Hepatic stellate cell (primary cell): ENCODE results near the gene RASL10B.
"Not testable (repeated sequence)": the region's sequence is repeated elsewhere in the genome, so short reads cannot be mapped to it uniquely, and the experiment has no call there.

Experiments
- DNase-seq: peaks from one replicate; pipeline ENCODE4 v3.0.0; 2011; ENCODE audit warnings: low spot score

The RASL10B gene

DNA sequence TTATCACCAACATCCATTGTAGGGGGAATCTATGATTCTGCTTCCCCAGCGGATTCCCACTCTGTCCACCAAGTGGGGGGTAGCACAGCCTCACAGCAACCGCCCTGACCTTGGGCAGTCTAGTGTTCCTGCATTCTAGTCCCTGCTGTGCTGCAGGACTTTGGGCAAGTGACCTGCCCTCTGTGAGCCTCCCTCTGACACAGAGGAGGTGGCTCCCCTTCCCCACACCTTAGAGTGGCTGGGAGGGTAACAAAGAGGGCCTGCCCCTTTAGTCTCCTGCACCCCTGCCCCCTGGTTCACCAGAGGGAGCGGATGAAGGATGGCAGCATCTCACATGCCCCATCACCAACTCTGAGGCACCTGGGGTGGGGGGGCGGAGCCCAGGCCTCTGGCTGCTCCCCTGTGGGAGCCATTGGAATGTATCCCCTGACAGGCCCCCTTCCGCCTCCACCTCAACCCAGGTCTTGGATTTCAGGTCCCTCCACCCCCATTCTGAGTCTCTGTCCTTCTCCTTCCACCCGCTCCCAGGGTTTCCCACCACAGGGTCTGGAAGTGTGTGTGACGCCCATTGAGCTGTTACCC lies 11.5 kb downstream of the RASL10B start:
- peak; percentile 4 for DNase-seq

DNA sequence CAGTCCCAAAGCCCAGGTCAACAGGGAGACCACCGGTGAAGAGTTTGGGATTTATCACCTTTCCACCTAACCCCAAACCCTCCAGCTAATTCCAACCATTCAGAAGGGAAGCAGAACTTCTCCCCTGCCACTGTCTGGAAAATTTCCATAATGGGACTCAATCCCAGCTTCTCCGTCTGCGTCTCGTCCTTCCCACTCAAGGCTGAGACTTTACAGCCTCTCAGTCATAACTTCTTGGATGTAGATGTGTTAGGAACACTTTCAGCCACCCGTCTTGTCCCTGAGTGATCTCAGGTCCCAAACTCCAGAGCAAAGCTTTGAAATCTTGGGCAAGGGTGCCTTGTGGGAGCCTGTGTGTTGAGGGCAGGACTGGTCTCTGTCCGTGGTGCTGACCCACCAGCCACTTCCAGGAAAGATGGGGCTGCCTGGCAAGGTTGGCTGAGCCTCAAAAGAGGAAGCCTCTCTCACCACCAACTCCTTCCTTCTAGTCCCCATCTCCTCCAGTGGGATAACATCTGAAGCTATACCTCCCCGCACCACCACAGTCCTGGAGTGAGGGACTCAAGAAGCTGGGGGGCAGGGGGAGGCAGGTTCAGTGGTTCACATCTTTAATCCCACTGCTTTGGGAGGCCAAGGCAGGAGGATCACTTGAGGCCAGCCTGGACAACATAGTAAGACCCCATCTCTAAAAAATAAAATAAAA lies 12.3 kb downstream of the RASL10B start:
- peak; percentile 74 for DNase-seq

DNA sequence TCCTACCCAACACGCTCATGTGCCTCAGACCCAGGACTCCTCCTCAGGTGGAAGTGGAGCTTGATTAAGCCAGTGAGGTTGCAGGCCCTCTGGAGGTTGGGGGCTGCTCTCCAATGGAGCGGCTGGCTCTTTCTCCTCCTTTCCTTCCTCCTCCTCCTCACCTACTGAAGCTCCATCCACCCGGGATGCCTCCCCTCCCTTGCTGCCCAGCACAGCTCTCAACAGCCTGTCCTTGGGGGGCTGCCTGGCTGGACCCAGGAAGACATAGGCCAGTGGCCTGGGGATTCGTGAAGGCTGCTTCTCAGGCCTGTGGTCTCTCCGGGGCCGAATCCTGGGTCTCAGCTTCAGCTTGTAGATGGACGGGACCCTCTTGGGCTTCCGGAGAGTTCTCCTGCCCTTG lies 13.4 kb downstream of the RASL10B start:
- DNase-seq: no peak

GRCh38 chr17:35745246-35745645 lies 13.8 kb downstream of the RASL10B start:
- DNase-seq: no peak

- no peak for DNase-seq
Observed at GRCh38 chr17:35745749-35746320, 14.4 kb downstream of the RASL10B start.

DNA sequence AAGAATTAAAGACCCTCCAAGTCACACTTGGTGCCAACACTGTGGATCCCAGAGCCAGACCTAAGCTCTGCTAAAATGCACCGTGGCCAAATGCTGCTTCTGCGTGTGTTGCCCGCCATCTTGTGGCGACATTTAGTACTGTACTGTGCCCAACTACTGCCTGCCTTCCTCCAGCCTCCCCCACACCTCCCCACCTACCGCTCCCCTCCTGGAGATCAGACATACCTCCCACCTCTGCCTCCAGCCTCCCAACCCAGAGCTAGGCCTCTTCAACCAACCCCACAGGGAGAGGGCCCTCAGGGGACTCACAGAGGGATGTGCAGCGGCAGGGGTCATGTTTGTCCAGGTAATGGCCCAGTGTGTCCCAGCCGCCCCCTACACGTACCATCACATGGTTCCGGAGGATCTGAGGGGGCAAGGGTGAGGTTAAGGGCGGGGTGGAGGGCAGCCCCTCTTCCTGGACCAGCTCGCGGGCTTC lies 16.1 kb downstream of the RASL10B start:
- peak; percentile 86 for DNase-seq

GRCh38 chr17:35748341-35748841 lies 17.0 kb downstream of the RASL10B start:
- no peak for DNase-seq

GRCh38 chr17:35748979-35749378 lies 17.5 kb downstream of the RASL10B start:
- no peak for DNase-seq

DNA sequence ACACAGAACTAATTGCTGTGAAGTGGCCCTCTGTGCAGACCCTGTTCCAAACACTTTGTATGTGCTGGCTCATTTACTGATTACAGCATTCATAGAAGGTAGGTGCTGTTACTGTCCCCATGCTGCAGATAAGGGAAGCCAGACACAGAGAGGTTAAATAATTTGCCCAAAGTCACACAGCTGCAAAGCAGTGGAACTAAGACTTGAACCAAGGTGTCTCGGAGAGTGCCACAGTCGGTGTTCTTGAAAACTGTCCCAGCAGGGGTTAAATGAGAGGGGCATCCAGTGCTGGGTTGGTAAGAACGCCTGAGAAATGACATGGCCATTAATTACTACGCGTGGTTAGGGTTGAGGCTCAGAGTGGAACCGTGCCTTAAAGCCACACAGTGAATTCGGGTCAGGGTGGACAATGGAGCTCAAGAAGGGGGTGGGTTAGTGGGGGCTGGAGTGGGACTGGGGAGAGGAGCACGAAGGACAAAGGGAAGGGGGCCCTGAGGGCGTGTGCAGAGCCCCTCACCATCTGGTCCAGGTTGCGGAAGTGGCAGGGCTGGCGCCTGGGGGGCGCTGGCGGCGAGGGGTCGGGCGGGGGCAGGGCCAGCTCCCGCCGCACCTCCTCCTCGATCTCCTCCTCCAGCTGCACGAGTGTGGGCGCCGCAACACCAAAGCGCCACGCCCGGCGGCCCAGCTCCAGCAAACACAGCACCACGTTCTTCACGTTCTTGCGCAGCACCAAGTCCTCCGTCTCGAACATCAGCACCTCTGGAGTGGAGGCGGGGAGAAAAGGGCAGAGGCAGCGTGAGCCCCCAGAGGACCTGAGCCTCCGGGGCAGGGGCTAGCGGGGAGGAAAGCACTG lies 18.3 kb downstream of the RASL10B start:
- DNase-seq: peak; percentile 54

DNA sequence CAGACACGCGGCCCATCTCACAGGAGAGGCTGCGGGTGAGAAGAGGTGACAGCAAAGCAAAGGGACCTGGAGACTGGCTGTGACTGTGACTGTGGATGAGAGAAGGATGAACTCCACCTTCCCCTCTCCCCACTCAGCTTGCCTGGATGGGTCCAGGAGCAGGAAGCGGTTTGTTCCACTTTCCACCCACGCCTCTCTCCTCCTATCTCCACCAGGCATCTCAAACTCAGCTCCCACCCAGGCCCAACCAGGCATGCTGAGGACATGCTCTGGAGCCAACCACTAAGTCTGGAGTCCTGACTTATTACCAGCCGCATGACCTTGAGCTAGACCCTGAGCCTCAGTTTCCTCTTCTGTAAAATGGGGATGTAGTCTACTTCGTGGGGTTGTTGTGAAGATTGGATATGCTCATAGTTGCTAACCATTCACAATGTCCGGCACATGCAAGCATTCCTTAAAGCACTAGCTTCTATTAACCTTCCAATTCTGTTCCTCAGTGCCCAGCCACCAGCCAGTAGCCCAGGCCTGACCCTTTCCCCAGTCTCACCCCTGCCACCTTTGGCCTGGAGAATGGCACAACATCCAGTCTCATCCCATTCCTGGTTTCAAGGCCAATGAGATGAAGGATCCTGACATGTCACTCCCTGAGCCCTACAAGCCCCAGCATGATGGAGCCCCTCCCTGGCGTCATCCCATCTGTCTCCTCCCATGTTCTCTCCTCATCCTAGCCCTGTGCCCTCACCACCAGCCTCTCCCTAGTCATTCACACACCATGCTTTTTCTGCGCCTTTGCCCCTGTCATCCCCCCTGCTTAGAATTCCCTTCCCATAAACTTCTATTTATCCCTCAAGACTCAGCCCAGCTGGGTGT lies 19.3 kb downstream of the RASL10B start:
- no peak for DNase-seq

GRCh38 chr17:35751541-35751940 lies 20.1 kb downstream of the RASL10B start:
- not testable (repeated sequence) for DNase-seq

GRCh38 chr17:35752471-35752870 lies 21.0 kb downstream of the RASL10B start:
- no peak for DNase-seq

DNA sequence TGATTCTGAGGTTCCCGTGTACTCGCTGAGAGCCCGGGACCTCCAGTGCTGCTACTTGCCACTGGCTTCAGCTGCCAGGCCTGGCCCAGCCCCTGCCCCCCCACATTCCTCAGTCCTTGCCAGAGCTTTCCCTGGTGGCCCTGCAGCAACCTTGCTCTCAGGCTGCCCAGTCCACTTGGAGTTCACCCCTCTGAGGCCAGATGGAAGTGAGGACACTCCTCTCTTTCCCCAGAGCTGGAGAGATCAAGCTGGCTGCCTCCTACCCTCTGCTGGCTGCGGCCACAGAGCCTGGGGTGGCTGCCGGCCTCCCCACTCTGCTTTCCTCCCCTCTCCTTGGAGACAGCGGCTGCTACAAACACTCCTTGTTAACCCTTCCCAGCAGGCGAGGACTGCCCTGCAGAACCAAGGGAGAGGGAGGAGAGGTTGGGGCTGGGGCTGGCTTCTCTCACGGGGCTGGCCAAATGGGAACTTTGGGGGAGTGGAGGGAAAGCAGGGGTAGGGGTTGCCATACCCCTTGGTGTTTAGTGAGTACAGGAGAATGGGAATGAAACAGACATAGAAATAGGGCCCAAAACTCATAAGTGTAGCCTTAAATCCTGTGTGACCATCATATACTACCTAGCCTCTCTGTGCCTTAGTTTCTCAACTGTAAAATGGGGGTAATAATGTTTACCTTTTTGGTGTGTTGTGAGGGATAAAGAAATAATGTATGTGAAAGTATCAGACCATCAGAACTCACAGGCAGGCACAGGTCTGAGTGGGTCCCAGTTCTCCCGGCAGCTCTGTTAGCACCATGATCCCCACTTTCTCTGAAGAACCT lies 21.7 kb downstream of the RASL10B start, which contains the start of gene GAS2L2:
Gene GAS2L2 (minus strand): TSS at position 295 of the 820 bp plus-strand sequence. CDS start 389 bp downstream, outside the sequence.
- peak; percentile 41 for DNase-seq

DNA sequence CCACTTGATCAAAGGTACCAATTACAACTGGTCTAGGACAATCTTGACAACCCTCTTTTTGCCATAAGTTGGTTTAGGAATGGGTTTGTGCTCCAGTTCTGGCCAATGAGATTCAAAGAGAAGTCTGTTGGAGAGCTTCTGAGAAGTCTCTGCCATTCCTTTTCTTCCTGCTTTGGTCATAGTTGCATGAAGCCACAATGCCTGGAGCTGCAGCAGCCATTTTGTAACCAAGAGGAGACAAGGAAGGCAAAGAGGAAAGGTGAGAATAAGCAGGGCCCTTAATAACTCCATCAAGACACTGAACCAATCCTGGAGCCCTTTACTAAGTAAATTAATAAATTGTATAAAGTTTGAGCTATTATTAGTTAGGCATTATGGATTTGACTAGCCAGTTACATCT lies 25.8 kb downstream of the RASL10B start:
- DNase-seq: no peak

- DNase-seq: no peak
Observed at GRCh38 chr17:35760587-35760986, 29.1 kb downstream of the RASL10B start, which contains the start of gene C17orf50. C17orf50 (plus strand) TSS chr17:35760887; CDS start chr17:35760942, 55 bp downstream.

GRCh38 chr17:35761601-35762000 lies 30.2 kb downstream of the RASL10B start:
- DNase-seq: no peak

DNA sequence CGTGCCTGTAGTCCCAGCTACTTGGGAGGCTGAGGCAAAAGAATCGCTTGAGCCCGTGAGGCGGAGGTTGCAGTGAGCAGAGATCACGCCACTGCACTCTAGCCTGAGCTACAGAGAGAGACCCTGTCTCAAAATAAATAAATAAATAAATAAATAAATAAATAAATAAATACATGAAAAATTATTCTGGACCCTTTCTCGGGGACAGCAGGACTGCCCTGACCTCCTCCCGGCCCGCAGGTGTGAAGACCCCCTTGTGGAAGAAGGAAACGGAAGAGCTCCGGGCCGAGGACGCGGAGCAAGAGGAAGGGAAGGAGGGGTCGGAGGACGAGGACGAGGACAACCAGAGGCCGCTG lies 32.3 kb downstream of the RASL10B start:
- DNase-seq: no peak

DNA sequence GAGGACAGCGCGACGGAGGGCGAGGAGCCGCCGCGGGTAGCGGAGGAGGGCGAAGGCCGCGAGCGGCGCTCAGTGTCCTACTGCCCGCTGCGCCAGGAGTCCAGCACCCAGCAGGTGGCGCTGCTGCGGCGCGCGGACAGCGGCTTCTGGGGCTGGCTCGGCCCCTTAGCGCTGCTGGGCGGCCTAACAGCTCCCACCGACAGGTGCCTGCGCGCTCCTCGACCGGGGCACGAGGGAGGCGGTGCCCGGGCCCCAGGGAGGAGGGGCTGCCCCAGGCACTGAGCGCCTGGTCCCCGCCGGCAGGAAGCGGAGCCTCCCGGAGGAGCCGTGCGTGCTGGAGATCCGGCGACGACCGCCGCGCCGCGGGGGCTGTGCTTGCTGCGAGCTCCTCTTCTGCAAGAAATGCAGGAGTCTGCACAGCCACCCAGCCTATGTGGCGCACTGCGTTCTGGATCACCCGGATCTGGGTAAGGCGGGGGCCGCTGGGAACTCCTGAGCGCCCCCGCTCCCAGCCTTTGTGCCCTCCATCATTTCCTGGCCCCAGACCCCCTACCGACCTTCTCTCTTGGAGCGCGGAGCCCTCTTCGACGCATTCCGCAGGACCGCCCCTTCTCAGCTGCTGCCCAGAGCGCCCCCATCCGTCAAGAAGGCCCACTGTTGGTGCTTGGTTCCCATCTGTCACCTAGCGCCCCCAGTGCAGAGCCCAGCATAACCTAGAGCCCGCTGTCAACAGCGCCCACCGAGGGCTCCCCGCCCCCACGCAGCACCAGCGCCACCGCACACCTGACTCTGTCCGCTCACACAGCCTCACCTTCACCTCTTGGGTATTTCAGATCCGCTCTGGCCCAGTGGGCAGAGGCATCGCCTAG lies 32.9 kb downstream of the RASL10B start:
- peak; percentile 93 for DNase-seq

DNA sequence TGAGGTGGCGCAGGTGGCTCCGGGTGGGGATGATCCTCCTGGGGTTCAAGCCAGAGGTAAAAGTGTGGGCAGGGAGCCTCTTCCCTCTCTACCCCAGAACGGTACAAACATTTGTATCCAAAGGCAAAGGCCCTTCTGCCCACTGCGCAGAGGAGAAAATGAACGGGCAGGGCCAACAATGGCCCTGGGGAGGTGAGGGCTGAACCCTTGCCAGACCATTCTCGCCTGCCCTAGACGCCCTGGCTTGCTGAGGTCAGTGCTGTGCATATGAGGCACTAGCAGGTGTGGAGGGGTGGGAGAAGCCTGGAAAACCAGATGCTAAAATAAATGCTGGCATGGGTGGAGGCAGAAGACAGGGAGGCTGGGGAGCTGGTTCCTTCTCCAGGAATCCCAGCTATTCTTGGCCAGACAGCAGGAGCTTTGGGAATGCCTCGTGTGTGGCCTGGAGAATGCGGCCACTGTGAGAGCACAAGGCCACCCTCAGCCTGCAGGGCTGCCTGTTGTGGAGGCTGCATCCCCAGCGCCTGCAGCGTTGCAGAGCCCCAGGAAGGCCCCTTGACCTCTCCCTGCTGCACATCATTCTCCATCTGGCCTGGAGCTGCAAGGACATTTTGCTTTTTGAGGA lies 33.8 kb downstream of the RASL10B start:
- peak; percentile 58 for DNase-seq
